Epithelial cell of proximal tubule (primary cell): ENCODE measurements around the gene ZFR. TPM values are rescaled to one million over a fixed set of nuclear protein-coding genes. Genes with fewer than 3 reads are reported as not detected.

Experiments
- DNase-seq: peaks from one replicate; pipeline ENCODE4 v3.0.0-alpha.2; 2011; ENCODE audit warnings: low read depth
- H3K4me3 ChIP-seq: 2 replicates; pipeline ENCODE4 v1.5.1; 2011; ENCODE audit warnings: low read depth, mild to moderate bottlenecking, low read length
- total RNA-seq: library from RNA; depleted of rRNA; stranded (reverse); fragments of >200 nt; gene quantifications from 2 replicates; pipeline ENCODE4 v1.2.3, GENCODE V29; 2015
- TF ChIP-seq, protein P1 (sequence below): conservative IDR thresholded peaks from 2 replicates; pipeline ENCODE4 v1.5.1; 2012; ENCODE audit warnings: low read depth, mild to moderate bottlenecking, low read length

Gene ZFR
- total RNA-seq, 1 donor from 2014 or later = 38.6 TPM

GRCh38 chr5:32443541-32444430 lies 754 bp downstream of the ZFR start:
- DNase-seq = no peak
- TF ChIP-seq, protein P1, sequence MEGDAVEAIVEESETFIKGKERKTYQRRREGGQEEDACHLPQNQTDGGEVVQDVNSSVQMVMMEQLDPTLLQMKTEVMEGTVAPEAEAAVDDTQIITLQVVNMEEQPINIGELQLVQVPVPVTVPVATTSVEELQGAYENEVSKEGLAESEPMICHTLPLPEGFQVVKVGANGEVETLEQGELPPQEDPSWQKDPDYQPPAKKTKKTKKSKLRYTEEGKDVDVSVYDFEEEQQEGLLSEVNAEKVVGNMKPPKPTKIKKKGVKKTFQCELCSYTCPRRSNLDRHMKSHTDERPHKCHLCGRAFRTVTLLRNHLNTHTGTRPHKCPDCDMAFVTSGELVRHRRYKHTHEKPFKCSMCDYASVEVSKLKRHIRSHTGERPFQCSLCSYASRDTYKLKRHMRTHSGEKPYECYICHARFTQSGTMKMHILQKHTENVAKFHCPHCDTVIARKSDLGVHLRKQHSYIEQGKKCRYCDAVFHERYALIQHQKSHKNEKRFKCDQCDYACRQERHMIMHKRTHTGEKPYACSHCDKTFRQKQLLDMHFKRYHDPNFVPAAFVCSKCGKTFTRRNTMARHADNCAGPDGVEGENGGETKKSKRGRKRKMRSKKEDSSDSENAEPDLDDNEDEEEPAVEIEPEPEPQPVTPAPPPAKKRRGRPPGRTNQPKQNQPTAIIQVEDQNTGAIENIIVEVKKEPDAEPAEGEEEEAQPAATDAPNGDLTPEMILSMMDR = no peak
- peak overlapping the region; percentile 87 for H3K4me3 ChIP-seq

DNA sequence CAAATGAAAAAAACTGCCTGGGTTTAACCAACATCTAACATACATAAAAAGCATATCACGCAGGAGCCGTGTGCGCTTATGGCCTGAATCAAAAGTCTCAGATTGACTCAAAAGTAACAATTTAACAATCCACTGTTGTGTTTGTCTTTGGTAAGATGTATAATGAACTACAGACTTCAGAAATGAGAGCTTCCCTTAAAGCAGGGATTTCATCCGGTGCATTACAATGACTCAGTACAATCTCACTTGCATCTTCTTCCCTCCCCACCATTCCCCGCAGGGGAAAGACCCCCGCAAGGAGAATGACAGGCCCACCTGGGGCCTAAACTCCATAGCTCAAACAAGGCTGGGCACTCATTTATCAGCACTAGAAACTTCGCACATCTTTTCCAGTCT lies 1.4 kb downstream of the ZFR start:
- H3K4me3 ChIP-seq = peak overlapping the region; percentile 87
- DNase-seq = peak; percentile 3
- TF ChIP-seq, protein P1 = no peak

DNA sequence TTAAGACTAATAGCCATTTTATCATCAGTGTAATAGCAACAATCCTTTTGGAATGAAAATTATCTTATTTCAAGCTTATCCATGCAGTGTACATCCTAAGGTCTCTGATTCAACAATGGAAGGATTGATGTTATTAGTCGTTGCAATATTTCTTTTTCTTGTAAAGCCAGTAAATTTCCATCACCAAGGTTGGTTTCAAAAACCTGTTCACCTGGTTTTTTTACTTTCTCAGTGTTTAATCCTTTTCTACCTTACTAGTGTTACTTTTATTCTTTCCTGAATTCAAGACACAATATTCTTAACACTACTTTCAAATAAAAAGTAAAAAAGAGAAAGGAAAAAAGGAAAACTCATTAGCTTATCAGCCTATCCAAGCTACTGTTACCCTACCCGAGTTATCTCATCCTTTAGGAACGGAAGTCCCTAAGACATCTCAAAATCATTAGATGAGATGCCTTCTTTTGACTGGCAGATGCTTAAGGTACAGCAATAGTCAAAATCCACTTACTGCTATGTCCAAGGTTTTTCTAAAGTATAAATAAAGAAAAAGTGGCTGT lies 5.4 kb downstream of the ZFR start:
- no peak for DNase-seq
- no peak overlapping the region for H3K4me3 ChIP-seq
- TF ChIP-seq, protein P1 = no peak

- TF ChIP-seq, protein P1 = no peak
- DNase-seq = no peak
- no peak overlapping the region for H3K4me3 ChIP-seq
Measured at GRCh38 chr5:32436553-32437242, 7.8 kb downstream of the ZFR start.

DNA sequence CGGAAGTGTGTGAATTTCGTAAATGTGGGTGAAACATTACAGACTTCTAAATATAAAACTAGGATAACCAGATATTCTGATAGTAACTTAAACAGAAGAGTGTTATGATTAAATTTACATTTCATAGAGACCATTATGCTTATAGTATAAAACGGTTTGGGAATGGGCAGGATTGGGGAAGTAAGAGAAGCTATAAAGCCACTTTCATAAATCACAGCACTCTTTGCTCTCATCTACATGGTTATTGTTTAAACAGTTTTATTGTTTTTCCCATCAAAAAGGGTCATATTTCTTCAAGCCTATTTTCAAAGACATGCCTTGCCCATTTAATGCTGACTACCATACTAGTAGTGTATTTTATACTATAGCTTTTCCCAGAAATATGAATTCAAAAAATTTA lies 9.2 kb downstream of the ZFR start:
- TF ChIP-seq, protein P1 = no peak
- no peak for DNase-seq

GRCh38 chr5:32434221-32434620 lies 10.3 kb downstream of the ZFR start:
- H3K4me3 ChIP-seq = no peak overlapping the region
- DNase-seq = no peak
- TF ChIP-seq, protein P1 = no peak

More for the DNA sequence above, 9.2 kb downstream of the ZFR start:
- no peak overlapping the region for H3K4me3 ChIP-seq
